Stomach (tissue), 4 donors: Measurements from ENCODE around the gene GPS2.

Experiments used
- POLR2A ChIP-seq, 4 donors: fragments of 450-650 bp; IDR thresholded peaks; one replicate each; pipeline ENCODE4 v1.6.1; 2016; ENCODE audit warnings: antibody characterized with exemption in 4 of 4, control low read depth in 2 of 4, mild to moderate bottlenecking in 1 of 4, moderate library complexity in 1 of 4
- POLR2AphosphoS5 ChIP-seq, 3 donors: sonication (generic); formaldehyde crosslinking; IDR thresholded peaks; one replicate each; pipeline ENCODE4 v1.6.1; 2016; ENCODE audit warnings: antibody characterized with exemption in 3 of 3

DNA sequence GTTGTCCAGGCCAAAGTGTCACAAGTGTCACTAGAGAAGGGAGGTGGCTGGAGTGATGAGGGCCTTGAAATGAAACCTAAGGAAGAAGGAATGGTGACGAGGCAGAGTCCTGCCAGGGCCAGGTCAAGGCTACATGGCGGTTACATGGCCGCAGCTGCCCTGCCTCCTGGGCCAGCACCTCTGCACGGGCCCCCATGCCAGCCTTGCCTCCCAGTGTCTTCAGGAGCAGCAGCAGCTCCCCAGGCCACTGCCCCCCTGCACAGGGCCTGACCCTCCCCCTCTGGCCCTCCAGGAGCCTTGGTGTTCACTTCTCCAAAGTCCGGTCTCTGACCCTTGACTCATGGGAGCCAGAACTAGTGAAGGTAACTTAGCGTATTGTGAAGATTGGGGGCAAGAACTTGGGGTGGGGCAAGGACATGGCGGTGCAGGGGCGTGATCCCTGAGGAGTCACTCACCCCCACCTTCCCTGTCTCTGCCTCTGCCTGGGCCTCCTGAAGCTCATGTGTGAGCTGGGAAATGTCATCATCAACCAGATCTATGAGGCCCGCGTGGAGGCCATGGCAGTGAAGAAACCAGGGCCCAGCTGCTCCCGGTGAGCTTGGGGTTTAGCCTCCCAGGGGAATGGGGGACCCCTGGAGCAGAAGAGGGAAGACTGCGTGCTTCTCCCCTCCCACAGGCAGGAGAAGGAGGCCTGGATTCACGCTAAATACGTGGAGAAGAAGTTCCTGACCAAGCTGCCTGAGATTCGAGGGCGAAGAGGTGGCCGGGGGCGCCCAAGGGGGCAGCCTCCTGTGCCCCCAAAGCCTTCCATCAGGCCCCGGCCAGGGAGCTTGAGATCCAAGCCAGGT is 32.7 kb upstream of the GPS2 start:
- TF ChIP-seq POLR2AphosphoS5 (IDR thresholded peaks at IDR 0.05) (no peak), POLR2A (IDR thresholded peaks at IDR 0.05) (no peak)
